ENCODE measurements around the gene ARL6IP1.

The ARL6IP1 gene

GRCh38 chr16:18801145-18801972 is at the start of gene ARL6IP1:
Gene ARL6IP1, minus strand, starts transcription at chr16:18801549. Its CDS starts 83 bp downstream, at chr16:18801466.
- in situ Hi-C loops (cut with HindIII; ENCODE audit: low sequenced_read_pairs) = loop anchor here (25.0 kb wide), 1 partner anchor 161 kb away; no protein-coding TSS in a partner anchor

GRCh38 chr16:18846416-18846815 is 45.1 kb upstream of the ARL6IP1 start:
- in situ Hi-C loops (cut with HindIII; ENCODE audit: low sequenced_read_pairs) = no loop called here

- in situ Hi-C loops (cut with HindIII; ENCODE audit: low sequenced_read_pairs) = no loop called here
These were observed 41.2 kb upstream of the ARL6IP1 start for GRCh38 chr16:18842565-18842964.

- in situ Hi-C loops (cut with HindIII; ENCODE audit: low sequenced_read_pairs) = no loop called here
These were observed 40.6 kb upstream of the ARL6IP1 start for GRCh38 chr16:18841833-18842525.

- in situ Hi-C loops (cut with HindIII; ENCODE audit: low sequenced_read_pairs) = no loop called here
These were observed 38.2 kb upstream of the ARL6IP1 start for GRCh38 chr16:18839555-18839954.

- in situ Hi-C loops (cut with HindIII; ENCODE audit: low sequenced_read_pairs) = no loop called here
These were observed 35.4 kb upstream of the ARL6IP1 start for GRCh38 chr16:18836702-18837101.

GRCh38 chr16:18834864-18835263 is 33.5 kb upstream of the ARL6IP1 start:
- in situ Hi-C loops (cut with HindIII; ENCODE audit: low sequenced_read_pairs) = no loop called here

GRCh38 chr16:18833707-18834505 is 32.6 kb upstream of the ARL6IP1 start:
- in situ Hi-C loops (cut with HindIII; ENCODE audit: low sequenced_read_pairs) = no loop called here

GRCh38 chr16:18832613-18833012 is 31.3 kb upstream of the ARL6IP1 start:
- in situ Hi-C loops (cut with HindIII; ENCODE audit: low sequenced_read_pairs) = no loop called here

GRCh38 chr16:18832006-18832405 is 30.7 kb upstream of the ARL6IP1 start:
- in situ Hi-C loops (cut with HindIII; ENCODE audit: low sequenced_read_pairs) = no loop called here

GRCh38 chr16:18829251-18829650 is 27.9 kb upstream of the ARL6IP1 start:
- in situ Hi-C loops (cut with HindIII; ENCODE audit: low sequenced_read_pairs) = no loop called here

- in situ Hi-C loops (cut with HindIII; ENCODE audit: low sequenced_read_pairs) = no loop called here
These were observed 26.5 kb upstream of the ARL6IP1 start for GRCh38 chr16:18827890-18828289.

GRCh38 chr16:18816286-18816685 is 14.9 kb upstream of the ARL6IP1 start:
- in situ Hi-C loops (cut with HindIII; ENCODE audit: low sequenced_read_pairs) = loop anchor here (25.0 kb wide), 1 partner anchor 146 kb away; no protein-coding TSS in a partner anchor

GRCh38 chr16:18811925-18812324 is 10.6 kb upstream of the ARL6IP1 start:
- in situ Hi-C loops (cut with HindIII; ENCODE audit: low sequenced_read_pairs) = loop anchor here (25.0 kb wide), 1 partner anchor 150 kb away; no protein-coding TSS in a partner anchor

- in situ Hi-C loops (cut with HindIII; ENCODE audit: low sequenced_read_pairs) = loop anchor here (25.0 kb wide), 1 partner anchor 153 kb away; no protein-coding TSS in a partner anchor
These were observed 7.8 kb upstream of the ARL6IP1 start for GRCh38 chr16:18809165-18809564.

- in situ Hi-C loops (cut with HindIII; ENCODE audit: low sequenced_read_pairs) = loop anchor here (25.0 kb wide), 1 partner anchor 157 kb away; no protein-coding TSS in a partner anchor
These were observed 4.0 kb upstream of the ARL6IP1 start for GRCh38 chr16:18805257-18805773.

GRCh38 chr16:18804540-18804939 is 3.2 kb upstream of the ARL6IP1 start:
- in situ Hi-C loops (cut with HindIII; ENCODE audit: low sequenced_read_pairs) = loop anchor here (25.0 kb wide), 1 partner anchor 158 kb away; no protein-coding TSS in a partner anchor

- in situ Hi-C loops (cut with HindIII; ENCODE audit: low sequenced_read_pairs) = loop anchor here (25.0 kb wide), 1 partner anchor 158 kb away; no protein-coding TSS in a partner anchor
These were observed 2.5 kb upstream of the ARL6IP1 start for GRCh38 chr16:18803569-18804462.

GRCh38 chr16:18802767-18803343 is 1.5 kb upstream of the ARL6IP1 start:
- in situ Hi-C loops (cut with HindIII; ENCODE audit: low sequenced_read_pairs) = loop anchor here (25.0 kb wide), 1 partner anchor 159 kb away; no protein-coding TSS in a partner anchor

All from DLD1 (cell line).